Neural cell (in vitro differentiated cells): ENCODE measurements around the gene GAS7. TPM values are rescaled to one million over a fixed set of nuclear protein-coding genes. Genes with fewer than 3 reads are reported as not detected.

Experiments
- H2AFZ ChIP-seq: fragments of 200-600, 300-800 bp; sonication (generic), shearing (Covaris generic); 2 replicates; pipeline ENCODE4 v1.6.0; 2014; ENCODE audit warnings: low read depth, mild to moderate bottlenecking, antibody characterized with exemption, low read length, moderate library complexity
- H3F3A ChIP-seq: fragments of 200-600 bp; shearing (Covaris generic); 2 replicates; pipeline ENCODE4 v1.6.1; 2016; ENCODE audit warnings: mild to moderate bottlenecking, moderate library complexity, mixed read lengths, antibody characterized with exemption, low read length; ENCODE audit not compliant: insufficient read depth, poor library complexity, severe bottlenecking
- H3K27ac ChIP-seq: fragments of 200-600, 300-800 bp; sonication (generic), shearing (Covaris generic); 2 replicates; pipeline ENCODE4 v1.5.1; 2014; ENCODE audit warnings: mild to moderate bottlenecking, low read length, moderate library complexity
- H3K27me3 ChIP-seq: fragments of 300-800, 200-600 bp; sonication (generic), shearing (Covaris generic); 2 replicates; pipeline ENCODE4 v1.6.0; 2014; ENCODE audit warnings: mild to moderate bottlenecking, low read depth, low read length, moderate library complexity; ENCODE audit not compliant: insufficient read depth
- H3K36me3 ChIP-seq: fragments of 300-800, 200-600 bp; sonication (generic), shearing (Covaris generic); 2 replicates; pipeline ENCODE4 v1.5.1; 2014; ENCODE audit warnings: mild to moderate bottlenecking, antibody characterized with exemption, low read length, moderate library complexity; ENCODE audit not compliant: insufficient read depth
- H3K4me2 ChIP-seq: fragments of 300-800, 200-600 bp; sonication (generic), shearing (Covaris generic); 2 replicates; pipeline ENCODE4 v1.6.0; 2014; ENCODE audit warnings: mild to moderate bottlenecking, low read length
- H3K4me3 ChIP-seq: fragments of 300-800, 200-600 bp; sonication (generic), shearing (Covaris generic); 2 replicates; pipeline ENCODE4 v1.5.1; 2014; ENCODE audit warnings: mild to moderate bottlenecking, low read length, moderate library complexity
- H3K79me2 ChIP-seq: fragments of 200-600 bp; shearing (Covaris generic); replicated peaks from 2 replicates; pipeline ENCODE4 v1.6.0; 2014; ENCODE audit warnings: mild to moderate bottlenecking, low read length, moderate library complexity; ENCODE audit not compliant: insufficient read depth
- H3K9ac ChIP-seq: fragments of 300-800, 200-600 bp; sonication (generic), shearing (Covaris generic); 2 replicates; pipeline ENCODE4 v1.6.1; 2016; ENCODE audit warnings: mild to moderate bottlenecking, low read length, mixed read lengths
- H3K9me2 ChIP-seq: fragments of 200-600 bp; shearing (Covaris generic); 2 replicates; pipeline ENCODE4 v1.6.1; 2016; ENCODE audit warnings: mild to moderate bottlenecking, low read length, mixed read lengths; ENCODE audit not compliant: insufficient read depth
- H3K9me3 ChIP-seq: fragments of 200-600, 300-800 bp; sonication (generic), shearing (Covaris generic); 2 replicates; pipeline ENCODE4 v1.6.1; 2016; ENCODE audit warnings: mild to moderate bottlenecking, mixed run types, low read length, moderate library complexity, mixed read lengths
- H4K20me1 ChIP-seq: fragments of 200-600 bp; shearing (Covaris generic); 2 replicates; pipeline ENCODE4 v1.6.1; 2016; ENCODE audit warnings: mild to moderate bottlenecking, mixed run types; ENCODE audit not compliant: insufficient read depth
- CTCF ChIP-seq: fragments of 450-650 bp; IDR thresholded peaks from 2 replicates; pipeline ENCODE4 v1.5.1; 2014; ENCODE audit warnings: antibody characterized with exemption, mild to moderate bottlenecking, moderate library complexity; ENCODE audit not compliant: poor library complexity, severe bottlenecking
- EP300 ChIP-seq: fragments of 450-650 bp; conservative IDR thresholded peaks from 2 replicates; pipeline ENCODE4 v1.6.1; 2014; ENCODE audit warnings: antibody characterized with exemption, mild to moderate bottlenecking, moderate library complexity; ENCODE audit not compliant: poor library complexity, severe bottlenecking
- EZH2 ChIP-seq: fragments of 200-600, 300-800 bp; shearing (Covaris generic), sonication (generic); IDR thresholded peaks from 2 replicates; pipeline ENCODE4 v1.6.1; 2014; ENCODE audit warnings: antibody characterized with exemption, low read length, borderline replicate concordance, mild to moderate bottlenecking; ENCODE audit not compliant: insufficient read depth, poor library complexity, severe bottlenecking
- MXI1 ChIP-seq: fragments of 450-650 bp; conservative IDR thresholded peaks from 2 replicates; pipeline ENCODE4 v1.6.1; 2014; ENCODE audit warnings: antibody characterized with exemption, mild to moderate bottlenecking; ENCODE audit not compliant: poor library complexity, severe bottlenecking
- POLR2AphosphoS5 ChIP-seq: IDR thresholded peaks from 2 replicates; pipeline ENCODE4 v1.6.1; 2012
- RAD21 ChIP-seq: fragments of 450-650 bp; conservative IDR thresholded peaks from 2 replicates; pipeline ENCODE4 v1.6.1; 2014; ENCODE audit warnings: antibody characterized with exemption, mild to moderate bottlenecking, moderate library complexity
- REST ChIP-seq: IDR thresholded peaks from 2 replicates; pipeline ENCODE4 v1.6.1; 2012; ENCODE audit warnings: borderline replicate concordance
- SMC3 ChIP-seq: fragments of 450-650 bp; conservative IDR thresholded peaks from 2 replicates; pipeline ENCODE4 v1.6.1; 2014; ENCODE audit warnings: antibody characterized with exemption, mild to moderate bottlenecking, moderate library complexity; ENCODE audit not compliant: poor library complexity
- TAF1 ChIP-seq: IDR thresholded peaks from 2 replicates; pipeline ENCODE4 v1.6.1; 2012; ENCODE audit warnings: low read depth
- polyA plus RNA-seq: library from polyadenylated mRNA; depleted of rRNA; stranded (reverse); fragments of >200 nt; gene quantifications from 2 replicates; pipeline ENCODE4 v1.2.3, GENCODE V29; 2014

Gene GAS7
- polyA plus RNA-seq, 1 donor from 2014 or later = 23.6 TPM

GRCh38 chr17:9959377-9959981 is 238.9 kb downstream of the GAS7 start:
- Histone ChIP-seq H3F3A (no peaks in the 10 kb centered on the region), H3K27ac (peak overlapping the region; percentile 24), H3K36me3 (no peaks in the 10 kb centered on the region), H3K4me2 (peak overlapping the region; percentile 25), H3K79me2 (no peaks in the 10 kb centered on the region), H3K27me3 (no peaks in the 10 kb centered on the region), H3K9me3 (no peaks in the 10 kb centered on the region), H3K4me3 (peak overlapping the region; percentile 59), H3K9me2 (no peaks in the 10 kb centered on the region), H2AFZ (no peak overlapping the region), H3K9ac (peak overlapping the region; percentile 47), H4K20me1 (no peaks in the 10 kb centered on the region)
- TF ChIP-seq SMC3 = peak; percentile 72
- TF ChIP-seq TAF1 = no peak
- peak; percentile 55 for TF ChIP-seq RAD21
- TF ChIP-seq CTCF = peak; percentile 69
- TF ChIP-seq EP300 = no peak

- Histone ChIP-seq H3K27me3 (no peaks in the 10 kb centered on the region), H3K27ac (peak overlapping the region; percentile 24), H3F3A (no peaks in the 10 kb centered on the region), H3K9me3 (no peaks in the 10 kb centered on the region), H3K36me3 (no peaks in the 10 kb centered on the region), H3K9ac (peak overlapping the region; percentile 47), H3K9me2 (no peaks in the 10 kb centered on the region), H4K20me1 (no peaks in the 10 kb centered on the region), H3K4me3 (peak overlapping the region; percentile 59), H3K4me2 (peak overlapping the region; percentile 25), H2AFZ (no peak overlapping the region), H3K79me2 (no peaks in the 10 kb centered on the region)
- TF ChIP-seq POLR2AphosphoS5 = no peak
- TF ChIP-seq SMC3 = no peak
Observed at GRCh38 chr17:9958586-9959281, 239.7 kb downstream of the GAS7 start.

GRCh38 chr17:9957244-9957643 is 241.2 kb downstream of the GAS7 start:
- no peaks in the 10 kb centered on the region for H3K36me3 ChIP-seq
- H2AFZ ChIP-seq = no peak overlapping the region
- no peaks in the 10 kb centered on the region for H3F3A ChIP-seq
- H3K4me3 ChIP-seq = no peak overlapping the region
- no peak overlapping the region for H3K27ac ChIP-seq
- no peaks in the 10 kb centered on the region for H3K9me3 ChIP-seq
- no peak overlapping the region for H3K9ac ChIP-seq
- no peak overlapping the region for H3K4me2 ChIP-seq
- TF ChIP-seq SMC3 = no peak
- TF ChIP-seq RAD21 = no peak
- TF ChIP-seq REST = no peak
- no peak for TF ChIP-seq CTCF
- no peak for TF ChIP-seq MXI1
- TF ChIP-seq TAF1 = no peak
- no peak for TF ChIP-seq EZH2
- TF ChIP-seq EP300 = no peak
- TF ChIP-seq POLR2AphosphoS5 = no peak
- no peaks in the 10 kb centered on the region for H4K20me1 ChIP-seq
- no peaks in the 10 kb centered on the region for H3K79me2 ChIP-seq
- H3K27me3 ChIP-seq = no peaks in the 10 kb centered on the region
- H3K9me2 ChIP-seq = no peaks in the 10 kb centered on the region
